Astrocyte of the spinal cord (primary cell): ENCODE data around the gene SLC8A2.

ENCODE experiments used
- DNase-seq: peaks from one replicate; pipeline ENCODE4 v3.0.0; 2011; ENCODE audit warnings: low read depth, low spot score
- H3K4me3 ChIP-seq: 2 replicates; pipeline ENCODE4 v1.5.1; 2011; ENCODE audit warnings: low read depth, mild to moderate bottlenecking, low read length, moderate library complexity
- in situ Hi-C: cut with HindIII; loops from 2 replicates; pipeline ENCODE4 v1.10.0; 2017; ENCODE audit warnings: low sequenced_read_pairs
- TF ChIP-seq, protein P1 (sequence below): IDR thresholded peaks from 2 replicates; pipeline ENCODE4 v1.5.1; 2012; ENCODE audit warnings: low read depth, mild to moderate bottlenecking, low read length, inconsistent platforms

The SLC8A2 gene

GRCh38 chr19:47448360-47448727, 23.3 kb downstream of the SLC8A2 start:
- TF ChIP-seq, protein P1, sequence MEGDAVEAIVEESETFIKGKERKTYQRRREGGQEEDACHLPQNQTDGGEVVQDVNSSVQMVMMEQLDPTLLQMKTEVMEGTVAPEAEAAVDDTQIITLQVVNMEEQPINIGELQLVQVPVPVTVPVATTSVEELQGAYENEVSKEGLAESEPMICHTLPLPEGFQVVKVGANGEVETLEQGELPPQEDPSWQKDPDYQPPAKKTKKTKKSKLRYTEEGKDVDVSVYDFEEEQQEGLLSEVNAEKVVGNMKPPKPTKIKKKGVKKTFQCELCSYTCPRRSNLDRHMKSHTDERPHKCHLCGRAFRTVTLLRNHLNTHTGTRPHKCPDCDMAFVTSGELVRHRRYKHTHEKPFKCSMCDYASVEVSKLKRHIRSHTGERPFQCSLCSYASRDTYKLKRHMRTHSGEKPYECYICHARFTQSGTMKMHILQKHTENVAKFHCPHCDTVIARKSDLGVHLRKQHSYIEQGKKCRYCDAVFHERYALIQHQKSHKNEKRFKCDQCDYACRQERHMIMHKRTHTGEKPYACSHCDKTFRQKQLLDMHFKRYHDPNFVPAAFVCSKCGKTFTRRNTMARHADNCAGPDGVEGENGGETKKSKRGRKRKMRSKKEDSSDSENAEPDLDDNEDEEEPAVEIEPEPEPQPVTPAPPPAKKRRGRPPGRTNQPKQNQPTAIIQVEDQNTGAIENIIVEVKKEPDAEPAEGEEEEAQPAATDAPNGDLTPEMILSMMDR: no peak
- in situ Hi-C loops: no loop called here
- DNase-seq: no peak
- H3K4me3 ChIP-seq: no peak overlapping the region

DNA sequence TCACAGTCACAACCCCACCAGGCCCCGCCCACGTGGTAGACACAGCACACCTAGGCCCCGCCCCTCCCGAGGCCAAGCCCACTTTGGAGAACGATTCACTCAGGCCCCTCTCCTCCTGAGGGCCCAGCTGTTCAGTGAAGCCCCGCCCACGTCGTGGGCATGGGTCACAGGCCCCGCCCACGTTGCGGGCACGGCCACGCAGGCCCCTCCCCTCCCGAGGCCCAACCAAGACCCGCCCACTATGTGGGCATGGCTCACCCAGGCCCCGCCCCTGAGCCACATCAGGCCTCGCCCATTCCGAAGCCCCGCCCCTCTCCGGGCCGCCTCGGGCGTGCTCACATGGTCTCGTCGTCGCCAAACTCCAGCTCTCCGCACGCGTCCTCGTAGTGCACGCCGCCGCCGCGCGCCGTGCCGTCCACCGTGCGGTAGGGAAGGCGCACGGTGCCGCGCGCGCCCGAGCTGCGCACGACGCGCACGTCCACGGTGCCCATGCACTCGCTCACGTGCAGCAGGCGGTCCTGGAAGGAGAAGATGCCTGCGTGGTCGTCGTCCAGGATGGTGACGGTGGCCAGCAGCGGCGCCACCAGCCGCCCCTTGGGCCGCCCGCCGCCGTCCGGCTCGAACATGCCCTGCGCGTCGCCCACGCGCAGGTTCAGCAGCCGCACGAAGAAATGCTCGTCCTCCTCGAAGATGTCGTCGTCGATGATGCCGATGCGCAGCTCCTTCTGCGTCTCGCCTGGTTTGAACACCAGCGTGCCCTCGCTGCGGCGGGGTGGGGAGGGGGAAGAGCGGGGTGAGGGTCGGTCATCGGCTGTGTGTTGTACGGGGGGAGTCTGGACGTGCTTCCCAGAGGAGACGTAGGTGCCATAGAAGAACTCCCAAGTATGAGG, 24.0 kb downstream of the SLC8A2 start:
- TF ChIP-seq, protein P1: no peak
- in situ Hi-C loops: no loop called here
- DNase-seq: peak; percentile 15
- no peak overlapping the region for H3K4me3 ChIP-seq

- no peak overlapping the region for H3K4me3 ChIP-seq
- in situ Hi-C loops: no loop called here
- no peak for DNase-seq
- TF ChIP-seq, protein P1: no peak
These were observed 24.9 kb downstream of the SLC8A2 start for GRCh38 chr19:47446534-47447469.

GRCh38 chr19:47445937-47446402, 25.7 kb downstream of the SLC8A2 start:
- H3K4me3 ChIP-seq: no peak overlapping the region
- no peak for DNase-seq
- in situ Hi-C loops: no loop called here
- TF ChIP-seq, protein P1: no peak

DNA sequence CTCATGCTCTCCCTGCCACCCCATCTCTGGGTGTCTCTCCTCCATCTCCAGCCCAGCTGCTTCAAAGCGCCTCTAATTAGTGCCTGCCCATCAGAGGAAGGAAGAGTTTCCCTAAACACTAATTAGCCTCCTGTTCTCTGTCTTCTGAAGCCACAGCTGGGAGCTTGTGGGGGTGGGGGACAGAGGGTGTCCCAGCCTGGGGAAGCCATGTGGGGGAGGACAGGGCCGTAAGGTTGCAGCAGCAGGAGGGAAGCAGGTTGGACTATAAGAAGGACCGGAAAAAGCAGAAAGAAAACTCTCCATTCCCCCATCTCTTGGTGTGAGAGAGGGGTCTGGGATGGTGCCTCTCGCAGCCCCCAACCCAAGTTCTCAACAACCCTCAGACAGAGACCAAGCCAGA, 26.2 kb downstream of the SLC8A2 start:
- DNase-seq: no peak
- in situ Hi-C loops: no loop called here
- H3K4me3 ChIP-seq: no peak overlapping the region
- TF ChIP-seq, protein P1: no peak

- H3K4me3 ChIP-seq: no peak overlapping the region
- DNase-seq: no peak
- TF ChIP-seq, protein P1: no peak
- in situ Hi-C loops: no loop called here
These were observed 27.3 kb downstream of the SLC8A2 start for GRCh38 chr19:47444388-47444821.
